Measurements from ENCODE around the gene GNB1L.

The GNB1L gene

GRCh38 chr22:19758896-19759426 is 95.7 kb downstream of the GNB1L start:
- DNase-seq = no peak

GRCh38 chr22:19757985-19758895 is 96.4 kb downstream of the GNB1L start:
- DNase-seq = no peak

GRCh38 chr22:19757140-19757984 is 97.3 kb downstream of the GNB1L start:
- DNase-seq = no peak

GRCh38 chr22:19756288-19757128 is 98.2 kb downstream of the GNB1L start:
- no peak for DNase-seq

- no peak for DNase-seq
Measured at GRCh38 chr22:19755722-19756287, 98.9 kb downstream of the GNB1L start.

GRCh38 chr22:19755145-19755710 is 99.4 kb downstream of the GNB1L start:
- no peak for DNase-seq

GRCh38 chr22:19754701-19755144 is 100.0 kb downstream of the GNB1L start:
- no peak for DNase-seq

GRCh38 chr22:19753996-19754700 is 100.5 kb downstream of the GNB1L start:
- DNase-seq = no peak

GRCh38 chr22:19753090-19753842 is 101.4 kb downstream of the GNB1L start:
- DNase-seq = no peak

GRCh38 chr22:19751497-19752245 is 103.0 kb downstream of the GNB1L start:
- DNase-seq = no peak

GRCh38 chr22:19750507-19751490 is 103.9 kb downstream of the GNB1L start:
- DNase-seq = peak; percentile 54

GRCh38 chr22:19749876-19750275 is 104.8 kb downstream of the GNB1L start:
- no peak for DNase-seq

- DNase-seq = no peak
Measured at GRCh38 chr22:19748991-19749664, 105.5 kb downstream of the GNB1L start.

- no peak for DNase-seq
Measured at GRCh38 chr22:19748139-19748538, 106.5 kb downstream of the GNB1L start.

GRCh38 chr22:19747551-19747950 is 107.1 kb downstream of the GNB1L start:
- DNase-seq = no peak

GRCh38 chr22:19746726-19747125 is 107.9 kb downstream of the GNB1L start:
- no peak for DNase-seq
